ENCODE measurements around the gene TRIP11. TPM values are rescaled to one million over a fixed set of nuclear protein-coding genes. Genes with fewer than 3 reads are reported as not detected.

TRIP11 gene
- total RNA-seq, 1 donor from 2014 or later: 92.7 TPM

DNA sequence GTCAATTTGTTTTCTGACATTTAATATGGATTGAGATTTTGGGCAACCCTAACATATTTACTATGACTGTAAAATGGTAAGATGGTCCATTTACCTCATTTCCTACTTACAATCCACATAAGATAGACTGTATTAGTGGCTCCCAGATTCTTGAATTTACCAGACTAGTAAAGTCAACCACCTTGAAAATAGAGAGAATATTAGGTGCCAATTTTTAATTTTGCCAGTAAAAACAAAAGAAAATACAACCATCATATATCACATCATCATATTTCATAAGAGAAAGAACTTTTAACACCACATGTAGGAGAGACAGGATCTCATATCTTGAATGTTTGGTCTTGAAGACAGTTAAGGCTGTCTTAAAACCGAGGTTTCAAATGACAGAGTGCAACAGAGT is 84.7 kb downstream of the TRIP11 start:
- TF ChIP-seq, protein P1, sequence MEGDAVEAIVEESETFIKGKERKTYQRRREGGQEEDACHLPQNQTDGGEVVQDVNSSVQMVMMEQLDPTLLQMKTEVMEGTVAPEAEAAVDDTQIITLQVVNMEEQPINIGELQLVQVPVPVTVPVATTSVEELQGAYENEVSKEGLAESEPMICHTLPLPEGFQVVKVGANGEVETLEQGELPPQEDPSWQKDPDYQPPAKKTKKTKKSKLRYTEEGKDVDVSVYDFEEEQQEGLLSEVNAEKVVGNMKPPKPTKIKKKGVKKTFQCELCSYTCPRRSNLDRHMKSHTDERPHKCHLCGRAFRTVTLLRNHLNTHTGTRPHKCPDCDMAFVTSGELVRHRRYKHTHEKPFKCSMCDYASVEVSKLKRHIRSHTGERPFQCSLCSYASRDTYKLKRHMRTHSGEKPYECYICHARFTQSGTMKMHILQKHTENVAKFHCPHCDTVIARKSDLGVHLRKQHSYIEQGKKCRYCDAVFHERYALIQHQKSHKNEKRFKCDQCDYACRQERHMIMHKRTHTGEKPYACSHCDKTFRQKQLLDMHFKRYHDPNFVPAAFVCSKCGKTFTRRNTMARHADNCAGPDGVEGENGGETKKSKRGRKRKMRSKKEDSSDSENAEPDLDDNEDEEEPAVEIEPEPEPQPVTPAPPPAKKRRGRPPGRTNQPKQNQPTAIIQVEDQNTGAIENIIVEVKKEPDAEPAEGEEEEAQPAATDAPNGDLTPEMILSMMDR (IDR thresholded peaks at IDR 0.05): no peak
- no peak for DNase-seq (ENCODE audit: low spot score)
- Mint-ChIP-seq H3K9me3 (ENCODE audit: low read depth) (no peaks in the 10 kb centered on the region), H3K27me3 (ENCODE audit: low read depth) (no peaks in the 10 kb centered on the region), H3K36me3 (ENCODE audit: low read depth) (no peaks in the 10 kb centered on the region), H3K4me1 (ENCODE audit: low read depth) (peaks cover 32% of the 10 kb centered on the region), H3K4me3 (ENCODE audit: unreplicated experiment) (no peak overlapping the region), H3K27ac (ENCODE audit: unreplicated experiment) (no peak overlapping the region)

DNA sequence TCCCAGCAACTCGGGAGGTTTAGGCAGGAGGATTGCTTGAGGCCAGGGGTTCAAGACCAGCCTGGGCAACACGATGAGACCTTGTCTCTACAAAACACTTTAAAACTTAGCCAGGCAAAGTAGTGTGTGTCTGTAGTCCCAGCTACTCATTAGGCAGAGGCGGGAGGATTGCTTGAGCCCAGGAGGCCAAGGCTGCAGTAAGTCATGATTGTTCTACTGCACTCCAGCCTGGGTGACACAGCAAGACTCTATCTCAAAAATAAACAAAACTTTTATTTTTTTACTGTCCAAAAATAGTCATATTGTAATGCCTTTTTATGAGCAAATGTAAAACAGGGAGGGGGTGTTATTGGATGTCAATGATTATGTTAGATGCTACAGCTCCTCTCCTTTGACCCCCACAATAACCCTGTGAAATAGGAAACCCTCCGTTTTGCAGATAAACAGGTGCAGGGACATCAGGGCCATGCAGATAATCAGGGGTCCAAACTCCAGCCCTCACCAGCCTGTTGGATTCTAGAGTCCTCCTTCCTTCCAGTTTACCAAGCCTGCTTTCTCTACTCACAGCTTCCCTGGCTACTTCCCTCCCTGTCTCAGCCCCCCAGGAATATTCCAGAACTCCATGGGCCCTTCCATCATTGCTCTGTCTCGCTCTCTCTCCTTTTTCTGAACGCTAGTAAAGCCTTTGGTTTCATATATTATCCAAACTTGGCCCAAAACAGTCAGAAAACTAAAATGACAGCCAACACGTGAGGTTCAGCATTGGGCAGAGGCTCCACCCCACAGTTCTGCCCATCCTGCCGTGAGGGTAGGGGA is 86.5 kb downstream of the TRIP11 start:
- H3K36me3 Mint-ChIP-seq (ENCODE audit: low read depth): no peaks in the 10 kb centered on the region
- no peaks in the 10 kb centered on the region for H3K27me3 Mint-ChIP-seq (ENCODE audit: low read depth)
- H3K27ac Mint-ChIP-seq (ENCODE audit: unreplicated experiment): peak overlapping the region; percentile 76
- no peak for DNase-seq (ENCODE audit: low spot score)
- H3K4me3 Mint-ChIP-seq (ENCODE audit: unreplicated experiment): no peak overlapping the region
- H3K4me1 Mint-ChIP-seq (ENCODE audit: low read depth): peaks cover 39% of the 10 kb centered on the region
- no peaks in the 10 kb centered on the region for H3K9me3 Mint-ChIP-seq (ENCODE audit: low read depth)
- TF ChIP-seq, protein P1 (IDR thresholded peaks at IDR 0.05): no peak

DNA sequence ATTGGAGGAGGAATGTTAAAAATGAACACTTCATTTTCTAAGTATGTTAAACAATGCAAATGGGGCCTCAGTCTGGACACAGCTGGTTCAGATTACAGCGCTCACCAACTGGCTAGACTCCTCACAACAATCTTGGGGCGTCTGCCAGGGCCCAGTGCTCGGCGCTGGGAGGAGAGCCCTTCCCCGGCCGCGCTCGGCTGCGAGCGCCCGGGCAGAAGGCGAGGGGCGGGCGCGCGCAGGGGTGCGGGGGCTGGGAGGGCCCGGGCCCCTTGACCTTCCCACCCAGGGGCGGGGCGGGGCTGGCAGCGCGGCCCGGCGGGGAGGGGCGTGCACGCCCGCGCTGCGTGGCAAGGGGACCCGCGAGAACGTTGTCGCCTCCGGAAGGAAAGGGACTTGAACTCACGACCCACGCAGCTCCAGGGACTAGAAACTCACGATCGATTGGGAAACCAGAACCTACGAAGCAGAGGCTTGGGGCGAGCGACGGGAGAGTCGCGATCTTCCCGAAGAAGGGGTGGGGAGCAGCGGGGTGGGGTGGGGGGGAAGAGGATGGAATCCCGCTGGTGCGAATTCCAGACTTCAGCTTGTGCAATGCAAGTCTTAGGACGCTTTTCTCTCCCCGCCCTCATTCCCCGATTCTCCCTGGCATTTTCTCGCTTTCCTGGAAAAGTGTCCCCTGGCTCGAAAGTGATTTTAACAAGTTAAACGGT is 92.2 kb downstream of the TRIP11 start, which contains the start of gene FBLN5:
FBLN5 (minus strand) TSS at position 220 of the 710 bp plus-strand sequence. CDS start 465 bp downstream, outside the sequence.
- no peak for DNase-seq (ENCODE audit: low spot score)
- Mint-ChIP-seq H3K27ac (ENCODE audit: unreplicated experiment) (peak within 1 kb of the TSS; percentile 95), H3K4me1 (ENCODE audit: low read depth) (peaks cover 49% of the 10 kb centered on the region), H3K4me3 (ENCODE audit: unreplicated experiment) (peak within 1 kb of the TSS; percentile 99), H3K36me3 (ENCODE audit: low read depth) (peaks cover 15% of the 10 kb centered on the region), H3K27me3 (ENCODE audit: low read depth) (no peaks in the 10 kb centered on the region), H3K9me3 (ENCODE audit: low read depth) (no peaks in the 10 kb centered on the region)
- TF ChIP-seq, protein P1 (IDR thresholded peaks at IDR 0.05): no peak

DNA sequence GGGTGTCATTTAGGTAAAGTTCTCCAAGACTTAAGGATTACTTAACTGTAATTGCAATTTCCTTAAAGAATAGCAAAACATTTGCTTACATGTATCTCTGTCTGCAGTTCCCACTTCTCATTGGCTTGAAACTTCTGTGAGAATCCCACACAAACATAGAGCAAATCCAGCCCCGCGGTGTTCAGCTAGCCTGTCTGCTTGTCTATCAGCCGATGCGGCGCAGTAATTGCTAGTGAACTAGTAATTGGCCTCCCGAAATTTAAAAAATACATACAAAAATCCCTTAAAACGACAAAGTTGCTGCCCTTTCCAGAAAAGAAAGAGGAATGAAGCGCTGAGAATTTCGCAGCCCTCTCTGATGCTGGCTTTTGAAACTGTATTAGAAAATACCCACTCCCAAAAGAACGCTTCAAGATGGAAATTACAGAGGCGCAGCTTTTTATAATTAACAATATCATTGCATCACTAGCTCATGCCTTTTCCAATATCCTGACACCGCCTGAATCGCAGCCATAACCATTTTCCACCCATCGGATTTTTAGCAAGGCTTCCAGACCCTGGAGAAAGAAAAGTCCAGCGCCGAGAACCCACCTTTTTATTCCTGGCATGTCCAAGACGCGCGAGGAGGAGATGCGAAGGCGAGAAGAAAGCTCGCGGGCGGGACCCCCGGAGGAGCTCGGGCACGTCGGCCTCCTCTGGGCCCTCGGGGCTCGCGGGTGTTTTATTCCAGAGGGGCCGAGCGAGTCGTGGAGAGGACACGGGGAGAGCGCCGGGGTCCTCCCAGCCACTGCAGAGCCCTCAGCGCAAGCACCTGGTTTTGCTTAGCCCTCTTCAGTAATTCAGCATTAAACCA is 93.0 kb downstream of the TRIP11 start:
- TF ChIP-seq, protein P1 (IDR thresholded peaks at IDR 0.05): no peak
- Mint-ChIP-seq H3K4me1 (ENCODE audit: low read depth) (peaks cover 51% of the 10 kb centered on the region), H3K9me3 (ENCODE audit: low read depth) (no peaks in the 10 kb centered on the region), H3K36me3 (ENCODE audit: low read depth) (peaks cover 21% of the 10 kb centered on the region), H3K27ac (ENCODE audit: unreplicated experiment) (peak overlapping the region; percentile 95), H3K4me3 (ENCODE audit: unreplicated experiment) (peak overlapping the region; percentile 99), H3K27me3 (ENCODE audit: low read depth) (no peaks in the 10 kb centered on the region)
- DNase-seq (ENCODE audit: low spot score): no peak
